ENCODE measurements around the gene DAB2.

DNA sequence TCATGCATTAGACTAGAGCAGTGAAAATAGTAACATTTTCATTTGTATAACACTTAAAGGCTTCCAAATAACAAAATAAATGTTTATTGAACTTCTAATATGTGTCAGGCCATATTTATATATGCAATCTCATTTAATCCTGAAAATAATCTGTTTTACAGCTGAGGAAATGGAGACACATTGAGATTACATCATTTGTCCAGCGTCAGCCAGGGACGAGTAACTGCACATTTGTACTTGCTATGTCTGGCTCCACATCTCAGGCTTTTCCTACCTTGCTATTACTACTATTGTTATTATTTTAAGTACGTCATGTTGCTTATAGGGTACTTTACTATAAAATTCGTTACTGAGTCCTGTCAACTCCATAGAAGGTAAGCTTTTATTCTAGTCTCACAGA lies 56.7 kb downstream of the DAB2 start:
- TF ChIP-seq, protein P1, sequence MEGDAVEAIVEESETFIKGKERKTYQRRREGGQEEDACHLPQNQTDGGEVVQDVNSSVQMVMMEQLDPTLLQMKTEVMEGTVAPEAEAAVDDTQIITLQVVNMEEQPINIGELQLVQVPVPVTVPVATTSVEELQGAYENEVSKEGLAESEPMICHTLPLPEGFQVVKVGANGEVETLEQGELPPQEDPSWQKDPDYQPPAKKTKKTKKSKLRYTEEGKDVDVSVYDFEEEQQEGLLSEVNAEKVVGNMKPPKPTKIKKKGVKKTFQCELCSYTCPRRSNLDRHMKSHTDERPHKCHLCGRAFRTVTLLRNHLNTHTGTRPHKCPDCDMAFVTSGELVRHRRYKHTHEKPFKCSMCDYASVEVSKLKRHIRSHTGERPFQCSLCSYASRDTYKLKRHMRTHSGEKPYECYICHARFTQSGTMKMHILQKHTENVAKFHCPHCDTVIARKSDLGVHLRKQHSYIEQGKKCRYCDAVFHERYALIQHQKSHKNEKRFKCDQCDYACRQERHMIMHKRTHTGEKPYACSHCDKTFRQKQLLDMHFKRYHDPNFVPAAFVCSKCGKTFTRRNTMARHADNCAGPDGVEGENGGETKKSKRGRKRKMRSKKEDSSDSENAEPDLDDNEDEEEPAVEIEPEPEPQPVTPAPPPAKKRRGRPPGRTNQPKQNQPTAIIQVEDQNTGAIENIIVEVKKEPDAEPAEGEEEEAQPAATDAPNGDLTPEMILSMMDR (IDR thresholded peaks at IDR 0.05), result no peak
- no peak for TF ChIP-seq POLR2AphosphoS5 (IDR thresholded peaks at IDR 0.05)
